ENCODE measurements around the gene RIPOR3.
A peak's percentile ranks its signal among the peaks of the same experiment; 100 is the strongest.

The RIPOR3 gene

DNA sequence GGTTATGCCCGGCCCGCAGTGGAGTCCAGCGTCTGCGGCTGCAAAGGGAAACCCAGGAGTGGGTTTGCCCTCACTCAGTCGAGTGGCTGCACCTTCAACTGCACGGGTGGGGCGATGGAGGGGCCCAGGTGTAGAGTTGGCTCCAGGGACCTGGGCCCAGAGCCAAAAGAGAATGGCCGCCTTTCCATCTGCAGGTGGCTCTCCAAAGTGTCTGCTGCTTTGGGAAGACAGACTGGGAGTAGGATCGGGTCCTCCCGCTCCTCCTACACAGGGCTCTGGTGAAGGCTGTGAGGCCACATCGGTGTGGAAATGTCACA, 101.0 kb downstream of the RIPOR3 start:
- DNase-seq (ENCODE audit: low read depth, low spot score) = no peak

DNA sequence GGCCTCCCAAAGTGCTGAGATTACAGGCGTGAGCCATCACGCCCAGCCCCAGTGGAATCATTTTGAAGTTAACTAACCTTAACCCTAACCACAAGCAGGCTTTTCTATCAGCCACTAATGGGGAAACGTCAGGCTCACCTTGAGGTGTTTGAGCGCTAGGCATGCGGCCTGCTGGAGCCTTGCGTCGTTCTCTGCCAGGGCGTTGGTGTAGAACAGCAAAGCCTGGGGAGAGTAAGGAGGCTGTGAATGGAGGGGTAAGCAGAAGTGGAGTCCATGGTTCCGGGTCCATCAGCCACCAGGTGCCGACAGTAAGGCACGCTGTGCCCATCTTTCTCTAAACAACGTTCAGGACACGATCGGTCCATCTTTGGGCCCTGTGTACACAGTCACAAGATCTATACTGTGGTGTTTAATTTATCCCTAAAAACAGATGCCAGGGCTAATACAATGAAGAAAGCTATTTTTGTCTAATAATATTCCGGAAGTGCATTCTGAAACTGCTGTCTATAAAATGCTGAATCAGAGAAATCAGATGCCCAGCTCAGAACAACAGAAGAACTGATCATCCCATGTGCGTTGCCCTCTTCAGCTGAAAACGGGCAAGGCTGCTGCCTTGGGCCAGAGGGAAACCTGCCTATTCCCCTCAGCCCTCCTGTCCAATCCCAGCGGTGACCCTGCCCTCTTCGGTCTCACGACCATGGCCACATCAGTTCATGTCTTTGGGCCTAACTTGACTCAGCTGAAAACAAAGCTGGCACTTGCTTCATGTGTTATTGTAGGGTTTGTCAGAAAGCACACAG, 101.6 kb downstream of the RIPOR3 start:
- DNase-seq (ENCODE audit: low read depth, low spot score) = no peak

DNA sequence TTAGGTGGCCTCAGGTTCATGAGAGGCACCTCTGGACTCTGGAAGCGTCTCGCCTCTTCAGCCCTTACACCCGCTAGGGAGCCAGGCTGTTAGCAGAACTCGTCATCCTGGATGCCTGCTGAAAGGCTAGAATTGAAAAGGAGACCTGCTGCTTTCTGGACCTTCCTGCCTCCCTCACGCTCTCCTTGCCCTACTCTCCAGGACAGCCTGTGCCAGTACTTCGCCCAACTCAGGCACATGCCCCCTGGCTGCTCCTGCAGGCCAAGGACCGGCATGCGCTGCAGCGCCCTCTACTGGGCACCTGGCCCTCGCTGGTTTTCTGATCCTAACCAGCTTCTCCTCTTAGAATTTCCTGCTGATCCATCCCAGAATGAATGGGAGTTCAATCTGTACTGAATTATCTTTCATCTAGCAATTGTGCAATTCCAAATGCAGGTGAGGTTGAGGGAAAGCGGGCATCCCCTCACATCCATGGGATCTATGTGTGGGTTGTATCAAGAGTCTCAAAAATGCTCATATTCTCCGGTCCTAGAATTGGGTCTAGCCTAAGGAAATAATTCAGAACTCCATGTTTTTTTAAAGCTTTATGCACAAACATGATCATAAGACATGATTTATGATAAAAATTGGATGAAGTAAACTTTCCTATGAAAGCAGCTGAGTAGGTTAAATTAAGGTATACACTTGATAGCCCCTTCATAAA, 103.2 kb downstream of the RIPOR3 start:
- DNase-seq (ENCODE audit: low read depth, low spot score) = peak; percentile 54

DNA sequence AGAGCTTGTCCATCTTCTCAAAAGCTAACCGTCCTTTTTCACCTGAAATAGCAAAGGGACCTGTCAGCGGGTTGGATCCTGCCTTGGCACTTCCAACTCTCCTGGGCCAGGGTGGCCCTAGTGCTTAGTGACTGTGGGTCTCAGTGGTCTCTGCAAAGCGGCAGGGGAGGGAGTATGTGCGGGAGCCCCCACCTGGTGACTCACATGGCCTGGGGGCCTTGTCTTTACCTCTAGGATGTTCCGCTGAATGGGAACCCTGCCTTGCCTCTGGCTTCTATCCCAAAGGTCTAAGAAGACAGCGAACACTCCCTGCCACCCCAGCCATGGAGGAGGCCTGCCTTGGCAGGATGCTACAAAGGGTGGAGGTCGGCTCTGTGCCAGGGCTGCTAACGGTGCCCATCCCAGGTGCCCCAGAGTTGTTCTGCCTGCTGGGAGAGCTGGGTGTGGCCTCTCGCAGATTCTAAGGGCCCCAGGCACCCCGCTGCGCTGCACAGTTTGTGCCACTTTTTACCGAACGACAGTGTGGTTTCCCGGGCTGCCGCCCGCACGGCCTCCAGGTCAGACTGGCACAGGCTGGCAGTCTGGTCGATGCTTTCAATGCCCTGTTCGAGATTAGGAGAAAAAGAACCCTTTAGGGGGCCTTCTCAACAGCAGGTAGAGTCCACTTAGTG, 103.9 kb downstream of the RIPOR3 start:
- DNase-seq (ENCODE audit: low read depth, low spot score) = no peak

DNA sequence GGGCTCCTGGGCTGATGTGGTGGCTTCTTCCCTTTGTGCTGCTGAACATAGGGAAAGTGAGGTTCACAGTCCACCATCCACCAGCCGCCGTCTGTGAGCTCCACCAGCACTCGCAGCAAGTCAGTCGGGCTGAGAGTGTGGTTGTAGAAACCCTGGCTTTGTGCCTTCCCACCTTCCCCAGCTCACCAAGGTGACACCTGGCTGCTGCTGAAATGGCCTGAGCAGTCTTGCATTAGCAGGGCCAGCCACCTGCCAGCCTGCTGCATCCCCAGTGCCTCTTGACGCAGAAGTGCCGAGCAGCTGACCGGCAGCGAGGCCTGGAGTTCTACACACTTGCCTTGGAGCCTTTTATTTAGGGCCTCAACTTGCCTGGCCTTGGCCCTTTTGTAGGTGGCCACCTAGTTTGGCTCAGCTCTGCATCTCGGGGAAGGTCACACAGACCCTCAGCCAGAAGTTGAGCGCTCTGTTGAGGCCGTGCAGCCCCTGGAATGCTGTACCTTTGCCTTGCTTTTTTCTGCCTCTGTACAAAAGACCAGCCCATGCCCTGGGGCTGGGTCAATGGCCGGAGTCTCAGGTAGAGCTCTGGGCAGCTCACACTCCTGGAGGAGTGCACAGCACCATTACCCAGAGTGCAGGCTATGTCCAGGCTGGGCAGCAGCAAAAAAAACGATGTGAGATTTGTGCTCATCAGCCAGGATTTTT, 104.7 kb downstream of the RIPOR3 start:
- no peak for DNase-seq (ENCODE audit: low read depth, low spot score)

DNA sequence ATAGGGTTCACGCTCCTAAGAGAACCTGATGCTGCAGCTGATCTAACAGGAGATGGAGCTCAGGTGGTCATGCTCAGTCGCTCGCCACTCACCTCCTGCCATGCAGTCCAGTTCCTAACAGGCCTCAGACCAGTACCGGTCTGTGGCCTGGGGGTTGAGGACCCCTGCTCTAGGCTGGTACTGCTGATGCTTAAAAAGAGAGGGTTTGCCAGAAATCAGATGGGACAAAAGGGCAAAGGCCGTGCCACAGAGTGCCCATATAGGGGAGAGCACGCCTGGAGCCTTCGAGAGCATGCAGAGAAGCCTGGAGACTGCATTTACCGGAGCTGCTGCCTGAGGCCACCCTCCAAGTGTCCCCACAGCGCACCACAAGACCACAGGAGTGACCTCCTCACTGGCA, 105.7 kb downstream of the RIPOR3 start:
- DNase-seq (ENCODE audit: low read depth, low spot score) = no peak

DNA sequence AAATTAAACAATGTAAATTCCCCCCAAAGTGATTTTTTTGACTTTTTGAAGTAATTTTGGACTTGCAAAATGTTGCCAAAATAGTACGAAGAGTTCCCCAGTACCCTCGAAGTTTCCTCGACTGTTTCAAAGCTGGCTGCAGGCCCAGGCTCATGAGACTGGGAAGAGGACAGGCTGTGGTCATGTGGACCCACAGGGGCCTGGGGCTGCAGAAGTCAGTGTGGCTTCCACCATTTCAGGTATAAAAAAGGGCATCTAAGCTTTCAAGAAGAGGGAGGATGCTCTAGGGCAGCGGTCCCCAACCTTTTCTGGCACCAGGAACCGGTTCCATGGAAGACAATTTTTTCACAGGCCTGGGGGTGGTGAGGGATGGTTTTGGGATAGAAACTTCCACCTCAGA, 106.1 kb downstream of the RIPOR3 start:
- DNase-seq (ENCODE audit: low read depth, low spot score) = no peak

DNA sequence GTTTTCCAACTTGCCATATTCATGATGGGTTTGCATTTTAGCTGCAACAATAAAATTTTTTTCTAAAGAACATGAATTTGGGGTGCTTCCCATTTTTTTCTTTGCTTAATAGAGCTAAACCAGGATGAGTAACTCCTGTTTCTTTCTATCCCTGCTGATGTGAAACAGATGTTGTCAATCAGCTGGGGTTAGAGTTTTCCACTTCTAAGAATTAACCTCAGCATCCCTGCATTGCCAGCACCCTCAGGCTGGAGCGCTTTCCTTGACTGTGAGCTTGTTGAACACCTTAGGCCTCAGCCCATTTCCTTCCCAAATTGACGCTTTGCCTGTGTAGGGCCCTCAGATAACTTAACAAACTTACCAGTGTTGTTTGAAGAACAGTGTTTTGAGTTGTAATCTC, 106.7 kb downstream of the RIPOR3 start:
- no peak for DNase-seq (ENCODE audit: low read depth, low spot score)

DNA sequence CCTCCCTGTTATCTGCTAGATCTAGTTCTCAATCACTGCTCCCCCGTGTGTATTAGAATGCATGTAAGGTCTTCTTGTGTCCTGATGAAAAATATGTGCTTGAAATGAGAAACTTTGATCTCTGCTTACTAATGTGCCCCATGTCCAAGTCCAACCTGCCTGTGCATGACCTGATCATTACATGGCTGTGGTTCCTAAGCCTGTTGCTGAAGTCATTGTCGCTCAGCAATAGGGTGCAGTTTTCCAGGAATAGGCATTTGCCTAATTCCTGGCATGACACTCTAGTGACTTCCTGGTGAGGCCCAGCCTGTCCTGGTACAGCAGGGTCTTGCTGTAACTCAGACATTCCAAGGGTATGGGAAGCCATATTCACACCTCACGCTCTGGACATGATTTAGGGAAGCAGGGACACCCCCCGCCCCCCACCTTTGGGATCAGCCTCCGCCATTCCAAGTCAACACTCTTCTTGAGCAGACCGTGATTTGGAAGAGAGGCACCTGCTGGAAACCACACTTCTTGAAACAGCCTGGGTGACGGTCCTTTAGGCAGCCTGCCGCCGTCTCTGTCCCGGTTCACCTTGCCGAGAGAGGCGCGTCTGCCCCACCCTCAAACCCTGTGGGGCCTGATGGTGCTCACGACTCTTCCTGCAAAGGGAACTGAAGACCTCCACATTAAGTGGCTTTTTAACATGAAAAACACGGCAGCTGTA, 107.7 kb downstream of the RIPOR3 start:
- DNase-seq (ENCODE audit: low read depth, low spot score) = no peak

DNA sequence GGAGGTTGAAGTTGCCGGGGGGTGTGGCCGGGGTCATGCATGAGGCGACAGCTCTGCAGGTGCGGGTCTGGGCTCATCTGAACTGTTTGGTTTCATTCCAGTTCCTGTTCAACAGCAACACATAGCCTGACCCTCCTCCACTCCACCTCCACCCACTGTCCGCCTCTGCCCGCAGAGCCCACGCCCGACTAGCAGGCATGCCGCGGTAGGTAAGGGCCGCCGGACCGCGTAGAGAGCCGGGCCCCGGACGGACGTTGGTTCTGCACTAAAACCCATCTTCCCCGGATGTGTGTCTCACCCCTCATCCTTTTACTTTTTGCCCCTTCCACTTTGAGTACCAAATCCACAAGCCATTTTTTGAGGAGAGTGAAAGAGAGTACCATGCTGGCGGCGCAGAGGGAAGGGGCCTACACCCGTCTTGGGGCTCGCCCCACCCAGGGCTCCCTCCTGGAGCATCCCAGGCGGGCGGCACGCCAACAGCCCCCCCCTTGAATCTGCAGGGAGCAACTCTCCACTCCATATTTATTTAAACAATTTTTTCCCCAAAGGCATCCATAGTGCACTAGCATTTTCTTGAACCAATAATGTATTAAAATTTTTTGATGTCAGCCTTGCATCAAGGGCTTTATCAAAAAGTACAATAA, 108.6 kb downstream of the RIPOR3 start:
- no peak for DNase-seq (ENCODE audit: low read depth, low spot score)

DNA sequence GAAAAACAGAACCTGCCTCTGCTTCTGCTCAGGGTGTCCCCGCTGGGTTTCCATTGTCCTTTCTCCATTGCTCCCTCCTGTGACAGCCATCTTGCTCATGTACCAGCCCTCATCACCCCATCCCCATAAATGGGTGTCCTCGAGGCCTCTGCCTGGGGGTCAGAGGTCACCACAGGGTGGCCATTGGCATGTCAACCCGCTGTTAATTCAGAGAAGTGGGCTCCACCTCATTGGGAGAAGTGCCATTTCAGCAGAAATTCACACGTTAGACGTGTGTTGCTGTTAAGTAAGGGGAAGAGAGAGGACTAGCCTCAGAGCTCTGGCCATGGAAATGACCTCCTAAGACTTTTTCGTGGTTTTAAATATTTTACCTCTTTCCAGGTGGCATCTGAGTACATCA, 109.2 kb downstream of the RIPOR3 start:
- no peak for DNase-seq (ENCODE audit: low read depth, low spot score)

DNA sequence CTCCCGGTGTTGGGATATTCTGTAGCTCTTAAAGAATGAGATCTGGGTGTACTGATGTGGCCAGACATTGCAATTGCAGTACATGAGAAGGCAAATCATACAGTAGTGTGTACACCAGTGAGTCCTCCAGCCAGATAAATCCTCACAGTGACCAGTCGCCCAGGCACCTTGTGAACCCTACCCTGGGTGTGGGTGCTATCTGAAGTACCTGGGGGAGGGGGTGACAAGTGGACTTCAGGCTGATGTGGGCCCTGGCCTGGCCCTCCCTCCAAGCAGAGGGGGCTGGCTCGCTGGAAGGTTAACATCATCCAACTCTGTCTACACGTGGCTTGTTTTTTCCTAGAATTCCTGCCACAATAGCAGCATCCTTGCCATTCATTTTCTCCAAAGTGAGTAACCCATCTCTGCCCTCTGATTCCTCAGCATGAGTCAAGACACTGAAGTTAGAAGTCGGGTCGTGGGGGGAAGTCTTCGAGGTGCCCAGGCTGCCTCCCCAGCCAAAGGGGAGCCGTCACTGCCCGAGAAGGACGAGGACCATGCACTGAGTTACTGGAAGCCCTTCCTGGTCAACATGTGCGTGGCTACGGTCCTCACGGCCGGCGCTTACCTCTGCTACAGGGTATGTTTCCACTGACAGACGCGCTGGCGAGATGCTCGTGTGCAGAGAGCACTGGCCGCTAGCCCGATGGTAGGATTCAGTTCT, 110.3 kb downstream of the RIPOR3 start:
- no peak for DNase-seq (ENCODE audit: low read depth, low spot score)

DNA sequence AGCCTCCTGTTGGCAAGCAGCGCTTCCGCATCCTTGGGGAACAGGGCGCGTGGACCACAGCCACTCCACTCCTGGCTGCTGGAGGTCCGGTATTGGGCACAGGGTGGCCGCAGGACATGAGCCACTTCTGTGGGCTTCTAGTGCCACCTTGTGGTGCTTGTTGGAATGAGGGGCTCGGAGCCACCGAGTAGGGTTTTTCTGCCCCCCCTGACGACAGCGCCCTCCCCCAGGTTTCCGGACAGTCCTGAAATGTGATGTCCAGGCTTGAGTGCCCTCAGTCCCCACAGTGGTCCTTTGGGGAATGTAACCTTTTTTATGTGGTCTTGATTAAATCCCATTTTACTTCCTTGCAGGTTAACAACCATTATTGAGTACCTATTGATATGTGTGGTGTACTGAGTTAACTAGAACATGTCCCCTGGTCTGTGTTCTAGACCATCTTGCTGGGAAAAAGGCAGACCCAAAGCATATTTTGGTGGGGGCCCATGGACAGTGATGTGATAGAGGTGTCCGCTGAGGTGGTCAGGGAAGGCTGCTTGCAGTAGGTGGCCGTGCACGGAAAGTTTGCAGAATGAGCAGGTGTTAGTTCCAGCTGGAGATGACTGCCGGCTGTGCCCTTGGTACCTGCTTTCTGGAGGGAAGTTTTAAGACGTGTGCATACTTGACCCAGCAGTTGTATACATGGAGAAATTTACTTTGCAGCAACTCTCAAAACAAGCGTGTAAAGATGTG, 111.2 kb downstream of the RIPOR3 start:
- DNase-seq (ENCODE audit: low read depth, low spot score) = peak; percentile 30

DNA sequence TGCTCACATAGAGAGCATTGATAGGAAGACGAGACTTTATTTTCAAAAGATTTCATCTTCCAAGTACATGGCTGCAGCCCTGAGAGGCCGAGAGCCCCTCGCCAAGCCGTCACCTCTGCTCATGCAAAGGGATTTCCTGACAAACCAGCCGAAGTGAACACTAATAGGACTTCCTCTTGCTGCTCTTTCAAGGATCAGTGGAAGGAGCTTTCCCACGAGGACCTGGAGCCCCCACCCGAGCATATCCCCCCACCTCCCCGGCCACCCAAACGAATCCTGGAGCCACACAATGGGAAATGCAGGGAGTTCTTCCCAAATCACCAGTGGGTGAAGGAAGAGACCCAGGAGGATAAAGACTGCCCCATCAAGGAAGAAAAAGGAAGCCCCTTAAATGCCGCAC, 111.8 kb downstream of the RIPOR3 start:
- no peak for DNase-seq (ENCODE audit: low read depth, low spot score)

DNA sequence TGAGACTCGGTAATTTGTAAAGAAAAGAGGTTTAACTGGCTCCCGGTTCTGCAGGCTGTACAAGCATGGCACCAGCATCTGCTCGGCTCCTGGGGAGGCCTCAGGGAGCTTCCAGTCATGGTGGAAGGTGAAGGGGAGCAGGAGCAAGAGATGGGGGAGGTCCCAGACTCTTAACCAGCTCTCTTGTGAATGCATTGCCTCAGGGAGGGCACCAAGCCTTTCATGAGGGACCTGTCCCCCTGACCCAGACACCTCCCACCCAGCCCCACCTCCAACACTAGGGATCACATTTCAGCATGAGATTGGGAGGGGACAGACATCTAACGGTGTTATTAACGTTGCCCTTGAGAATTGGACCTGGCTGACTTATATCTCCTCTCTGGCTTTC, 112.6 kb downstream of the RIPOR3 start:
- no peak for DNase-seq (ENCODE audit: low read depth, low spot score)

DNA sequence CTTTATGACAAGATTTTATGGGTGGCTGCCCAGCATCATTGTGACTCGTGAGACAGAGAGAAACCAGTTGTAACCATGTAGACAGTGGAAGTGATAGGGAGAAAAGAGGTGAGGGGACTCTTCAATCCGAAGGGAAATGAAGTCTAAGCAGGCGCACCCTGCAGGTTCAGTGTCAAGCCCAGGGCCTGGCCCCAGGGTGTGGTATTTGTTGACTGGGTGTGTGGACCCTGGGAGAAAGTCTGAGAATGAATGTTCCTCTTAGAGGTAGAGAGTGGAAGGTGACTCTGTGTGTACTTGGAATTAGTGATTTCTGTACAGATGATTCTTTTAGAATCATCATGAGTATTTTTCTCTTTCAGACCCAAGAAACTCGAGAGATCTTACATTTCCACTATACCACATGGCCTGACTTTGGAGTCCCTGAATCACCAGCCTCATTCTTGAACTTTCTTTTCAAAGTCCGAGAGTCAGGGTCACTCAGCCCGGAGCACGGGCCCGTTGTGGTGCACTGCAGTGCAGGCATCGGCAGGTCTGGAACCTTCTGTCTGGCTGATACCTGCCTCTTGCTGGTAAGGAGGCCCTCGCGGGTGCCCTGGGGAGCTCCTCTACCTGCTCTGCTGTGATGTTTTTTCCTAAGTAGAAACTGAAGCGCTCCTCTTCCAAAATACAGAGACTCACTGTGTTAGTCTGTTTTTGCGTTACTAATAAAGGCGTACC, 113.1 kb downstream of the RIPOR3 start:
- DNase-seq (ENCODE audit: low read depth, low spot score) = no peak

DNA sequence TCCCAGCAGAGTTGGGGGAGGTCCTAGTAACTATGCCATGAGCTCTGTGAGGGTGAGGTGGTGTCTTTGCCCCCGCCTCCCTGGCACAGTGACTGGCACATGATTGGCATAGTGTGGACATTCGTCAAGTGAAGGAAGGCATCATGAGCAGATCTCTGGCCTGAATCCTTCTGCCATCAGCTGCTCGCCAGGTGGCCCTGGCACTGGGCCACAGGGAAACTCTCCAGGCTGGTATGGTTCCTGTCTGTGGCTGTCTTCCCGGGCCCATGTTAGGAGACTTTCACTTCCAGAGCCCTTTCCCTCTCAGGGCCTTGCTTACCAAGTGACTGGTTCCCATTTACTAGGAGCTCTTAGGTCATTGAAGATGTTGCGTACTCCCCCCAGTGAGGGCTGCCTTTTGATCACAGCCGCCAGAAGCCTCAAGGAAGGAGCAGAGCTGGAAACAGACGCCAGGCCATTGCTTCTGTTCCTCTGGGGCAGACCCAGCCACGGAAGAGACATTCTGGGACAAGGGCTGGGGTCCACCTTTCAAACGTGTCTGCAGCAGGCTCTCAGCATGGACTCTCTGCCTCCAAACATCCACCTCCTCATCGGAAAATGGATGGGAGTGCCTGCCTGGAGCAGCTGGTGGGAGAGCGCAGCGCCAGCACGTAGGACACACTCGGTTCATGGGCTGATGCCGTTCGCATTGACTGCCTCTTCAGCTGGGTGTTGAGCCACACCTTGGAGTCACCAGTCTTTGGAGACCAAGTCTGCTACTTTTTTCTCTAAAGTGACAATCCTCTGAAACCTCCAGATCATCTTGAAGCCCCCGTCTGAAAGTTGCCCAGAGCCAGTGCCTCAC, 113.9 kb downstream of the RIPOR3 start:
- DNase-seq (ENCODE audit: low read depth, low spot score) = no peak

All from activated naive CD8-positive, alpha-beta T cell treated with anti-CD3 and anti-CD28 coated beads, Interleukin-2, amount 50 U/mL, for 16 hours (primary cell).